ENCODE measurements around the gene SH3RF1. TPM values are rescaled to one million over a fixed set of nuclear protein-coding genes. Genes with fewer than 3 reads are reported as not detected.

SH3RF1 gene
- total and polyA plus RNA-seq, 2 of the 8 experiments (the other 6 are each of a cell fraction or from before 2014, with no cell fraction given): 6.9 to 15.1 TPM

DNA sequence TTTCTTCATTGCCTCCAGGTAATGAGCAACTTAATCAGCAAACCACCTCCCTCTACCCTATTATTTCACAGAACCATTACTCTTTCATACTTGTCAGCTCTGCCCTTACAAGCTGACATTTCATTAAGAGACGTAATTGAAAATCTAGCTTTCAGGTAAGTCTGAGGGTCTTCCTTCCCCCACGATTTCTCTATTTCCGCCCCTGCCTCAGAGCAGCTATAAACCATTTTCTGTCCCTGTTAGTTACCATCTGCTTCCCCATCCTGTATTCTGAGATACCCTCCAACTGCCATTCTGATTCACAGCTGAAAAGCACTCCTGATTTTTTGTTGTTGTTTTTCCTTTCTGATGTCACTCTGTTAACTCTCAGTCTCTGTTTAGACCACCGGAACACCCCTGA is 37.1 kb downstream of the SH3RF1 start:
- Histone ChIP-seq H2BK15ac (ENCODE audit: low read length) (no peak overlapping the region), H3K4me1 (replicated peaks in 1 of 4; ENCODE audit: control insufficient read depth in 3 of 4, insufficient read depth in 4 of 4, low read length in 3 of 4) (peaks cover 0 to 2% (median under 1%) of the 10 kb centered on the region in 4 experiments; a peak in 5 of 7 replicates), H4K5ac (ENCODE audit: insufficient read length, low read depth, low read length) (no peak overlapping the region), H2BK5ac (ENCODE audit: low read depth, low read length) (no peak overlapping the region), H3K23ac (ENCODE audit: insufficient read length) (no peak overlapping the region), H3K27me3 (replicated peaks in 1 of 4; ENCODE audit: control insufficient read depth in 3 of 4, extremely low read depth in 1 of 4, insufficient read depth in 3 of 4, low read length in 3 of 4) (no peaks in the 10 kb centered on the region), H2AK5ac (ENCODE audit: low read depth, low read length) (no peak overlapping the region), H3K56ac (replicated peaks; ENCODE audit: insufficient read length, low read depth, low read length) (no peak overlapping the region), H2BK120ac (replicated peaks; ENCODE audit: low read depth, low read length) (no peak overlapping the region), H4K8ac (ENCODE audit: extremely low read depth, insufficient read depth, low read length) (no peak overlapping the region), H3K27ac (ENCODE audit: low read depth, low read length) (no peak overlapping the region), H4K91ac (replicated peaks; ENCODE audit: insufficient read length, low read length) (no peak overlapping the region), H2BK12ac (ENCODE audit: low read depth, low read length) (no peak overlapping the region), H2AFZ (ENCODE audit: low read length) (no peak overlapping the region), H3K9me3 (ENCODE audit: insufficient read depth in 2 of 2, low read depth in 1 of 2, low read length in 1 of 2) (no peaks in the 10 kb centered on the region), H3K4me2 (ENCODE audit: insufficient read depth in 1 of 2, low read depth in 2 of 2, low read length in 2 of 2) (no peak overlapping the region), H2BK20ac (ENCODE audit: low read length) (no peak overlapping the region), H3K23me2 (ENCODE audit: low read depth, low read length) (no peaks in the 10 kb centered on the region), H3K36me3 (ENCODE audit: control insufficient read depth in 2 of 4, insufficient read depth in 4 of 4, low read length in 3 of 4) (no peaks in the 10 kb centered on the region), H3K79me1 (ENCODE audit: low read depth, low read length) (peaks cover 3% of the 10 kb centered on the region), H3K4ac (replicated peaks; ENCODE audit: insufficient read length, low read depth, low read length) (no peak overlapping the region), H3K14ac (ENCODE audit: insufficient read length) (no peak overlapping the region), H4K20me1 (replicated peaks in 1 of 2; ENCODE audit: control insufficient read depth in 1 of 2, insufficient read depth in 2 of 2, low read length in 2 of 2) (no peaks in the 10 kb centered on the region), H3K9ac (replicated peaks in 1 of 4; ENCODE audit: extremely low read depth in 1 of 4, low read depth in 3 of 4, low read length in 3 of 4) (no peak overlapping the region), H3K18ac (ENCODE audit: extremely low read depth, low read length) (no peak overlapping the region), H3K4me3 (ENCODE audit: extremely low read depth in 1 of 4, insufficient read depth in 2 of 4, low read depth in 3 of 4, low read length in 4 of 4) (no peak overlapping the region), H3K79me2 (ENCODE audit: control insufficient read depth in 1 of 2, insufficient read depth in 2 of 2, low read length in 2 of 2) (peaks cover 0 to 25% of the 10 kb centered on the region in 2 experiments; a peak in 2 of 4 replicates)
- DNase-seq (ENCODE audit: low read depth in 1 of 2, low spot score in 2 of 2) (no peak), FAIRE-seq (no peak)
- no peak for TF ChIP-seq HDAC2 (IDR thresholded peaks at IDR 0.05; ENCODE audit: borderline replicate concordance in 1 of 2, low read depth in 2 of 2, low read length in 2 of 2)
- ChIA-PET POLR2A (ENCODE audit: partially characterized antibody) (no interaction called here), CTCF (ENCODE audit: partially characterized antibody) (no interaction called here)
- 87% methylated on average over 4 of the region's 4 CpGs; no CpG with 5 or more reads in 1 of the 2 experiments for WGBS, 2 experiments (ENCODE audit: extremely low coverage in 1 of 2, insufficient coverage in 1 of 2, insufficient read length in 1 of 2, insufficient replicate concordance in 2 of 2, low coverage in 1 of 2, low lambda C conversion rate in 2 of 2, missing lambda C conversion rate in 1 of 2)
